HL-60 (cell line): ENCODE measurements around the gene NUSAP1.
"Not testable (repeated sequence)": the region's sequence is repeated elsewhere in the genome, so short reads cannot be mapped to it uniquely, and the experiment has no call there.

Experiments
- DNase-seq, 2 experiments: peaks; one replicate each; pipeline ENCODE4 v3.0.0-alpha.2; 2010 to 2020; ENCODE audit warnings: low read depth in 1 of 2, low spot score in 1 of 2
- H3K27ac ChIP-seq: fragments of 250-450 bp; sonication (Bioruptor Pico); replicated peaks from 2 replicates; pipeline ENCODE4 v1.5.1; 2020; ENCODE audit warnings: mild to moderate bottlenecking, moderate library complexity
- H3K27me3 ChIP-seq: fragments of 250-450 bp; sonication (Bioruptor Pico); 2 replicates; pipeline ENCODE4 v1.5.1; 2021; ENCODE audit warnings: mild to moderate bottlenecking, moderate library complexity; ENCODE audit not compliant: insufficient read depth, poor library complexity, severe bottlenecking
- H3K4me3 ChIP-seq: replicated peaks from 2 replicates; pipeline ENCODE4 v1.5.1; 2011; ENCODE audit warnings: mild to moderate bottlenecking, control low read depth, low read length; ENCODE audit not compliant: insufficient read depth
- GABPA ChIP-seq: IDR thresholded peaks from 2 replicates; pipeline ENCODE4 v1.6.1; 2012; ENCODE audit warnings: low read depth
- POLR2AphosphoS5 ChIP-seq: IDR thresholded peaks from 2 replicates; pipeline ENCODE4 v1.6.1; 2012; ENCODE audit warnings: low read depth
- SPI1 ChIP-seq: IDR thresholded peaks from 2 replicates; pipeline ENCODE4 v1.6.1; 2012; ENCODE audit warnings: low read depth, mild to moderate bottlenecking, borderline replicate concordance
- TF ChIP-seq, protein P1 (sequence below): IDR thresholded peaks from one replicate; pipeline ENCODE4 v1.5.1; 2011; ENCODE audit warnings: low read length, control low read depth, inconsistent platforms; ENCODE audit not compliant: insufficient read depth
- TF ChIP-seq, protein P2 (sequence below): IDR thresholded peaks from 2 replicates; pipeline ENCODE4 v1.6.1; 2012; ENCODE audit warnings: low read depth; ENCODE audit not compliant: insufficient replicate concordance

The NUSAP1 gene

DNA sequence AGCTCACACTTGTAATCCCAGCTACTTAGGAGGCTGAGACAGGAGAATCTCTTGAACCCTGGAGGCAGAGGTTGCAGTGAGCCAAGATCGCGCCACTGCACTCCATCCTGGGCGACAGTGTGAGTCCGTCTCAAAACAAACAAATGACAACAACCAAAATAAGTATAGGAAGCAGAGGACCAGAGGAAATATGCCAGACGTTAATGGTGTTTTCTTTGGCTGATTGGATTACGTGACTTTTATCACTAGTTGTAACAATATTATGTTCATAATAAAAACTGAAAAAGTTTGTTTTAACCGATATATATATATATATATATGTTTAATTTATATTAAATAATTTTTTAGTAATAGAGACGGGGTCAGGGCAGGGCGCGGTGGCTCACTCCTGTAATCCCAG lies 21.7 kb downstream of the NUSAP1 start:
- DNase-seq, result no peak
- no peak overlapping the region for H3K4me3 ChIP-seq
- TF ChIP-seq, protein P1, sequence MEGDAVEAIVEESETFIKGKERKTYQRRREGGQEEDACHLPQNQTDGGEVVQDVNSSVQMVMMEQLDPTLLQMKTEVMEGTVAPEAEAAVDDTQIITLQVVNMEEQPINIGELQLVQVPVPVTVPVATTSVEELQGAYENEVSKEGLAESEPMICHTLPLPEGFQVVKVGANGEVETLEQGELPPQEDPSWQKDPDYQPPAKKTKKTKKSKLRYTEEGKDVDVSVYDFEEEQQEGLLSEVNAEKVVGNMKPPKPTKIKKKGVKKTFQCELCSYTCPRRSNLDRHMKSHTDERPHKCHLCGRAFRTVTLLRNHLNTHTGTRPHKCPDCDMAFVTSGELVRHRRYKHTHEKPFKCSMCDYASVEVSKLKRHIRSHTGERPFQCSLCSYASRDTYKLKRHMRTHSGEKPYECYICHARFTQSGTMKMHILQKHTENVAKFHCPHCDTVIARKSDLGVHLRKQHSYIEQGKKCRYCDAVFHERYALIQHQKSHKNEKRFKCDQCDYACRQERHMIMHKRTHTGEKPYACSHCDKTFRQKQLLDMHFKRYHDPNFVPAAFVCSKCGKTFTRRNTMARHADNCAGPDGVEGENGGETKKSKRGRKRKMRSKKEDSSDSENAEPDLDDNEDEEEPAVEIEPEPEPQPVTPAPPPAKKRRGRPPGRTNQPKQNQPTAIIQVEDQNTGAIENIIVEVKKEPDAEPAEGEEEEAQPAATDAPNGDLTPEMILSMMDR, result no peak
- TF ChIP-seq GABPA (no peak), SPI1 (no peak), POLR2AphosphoS5 (no peak)
- TF ChIP-seq, protein P2, sequence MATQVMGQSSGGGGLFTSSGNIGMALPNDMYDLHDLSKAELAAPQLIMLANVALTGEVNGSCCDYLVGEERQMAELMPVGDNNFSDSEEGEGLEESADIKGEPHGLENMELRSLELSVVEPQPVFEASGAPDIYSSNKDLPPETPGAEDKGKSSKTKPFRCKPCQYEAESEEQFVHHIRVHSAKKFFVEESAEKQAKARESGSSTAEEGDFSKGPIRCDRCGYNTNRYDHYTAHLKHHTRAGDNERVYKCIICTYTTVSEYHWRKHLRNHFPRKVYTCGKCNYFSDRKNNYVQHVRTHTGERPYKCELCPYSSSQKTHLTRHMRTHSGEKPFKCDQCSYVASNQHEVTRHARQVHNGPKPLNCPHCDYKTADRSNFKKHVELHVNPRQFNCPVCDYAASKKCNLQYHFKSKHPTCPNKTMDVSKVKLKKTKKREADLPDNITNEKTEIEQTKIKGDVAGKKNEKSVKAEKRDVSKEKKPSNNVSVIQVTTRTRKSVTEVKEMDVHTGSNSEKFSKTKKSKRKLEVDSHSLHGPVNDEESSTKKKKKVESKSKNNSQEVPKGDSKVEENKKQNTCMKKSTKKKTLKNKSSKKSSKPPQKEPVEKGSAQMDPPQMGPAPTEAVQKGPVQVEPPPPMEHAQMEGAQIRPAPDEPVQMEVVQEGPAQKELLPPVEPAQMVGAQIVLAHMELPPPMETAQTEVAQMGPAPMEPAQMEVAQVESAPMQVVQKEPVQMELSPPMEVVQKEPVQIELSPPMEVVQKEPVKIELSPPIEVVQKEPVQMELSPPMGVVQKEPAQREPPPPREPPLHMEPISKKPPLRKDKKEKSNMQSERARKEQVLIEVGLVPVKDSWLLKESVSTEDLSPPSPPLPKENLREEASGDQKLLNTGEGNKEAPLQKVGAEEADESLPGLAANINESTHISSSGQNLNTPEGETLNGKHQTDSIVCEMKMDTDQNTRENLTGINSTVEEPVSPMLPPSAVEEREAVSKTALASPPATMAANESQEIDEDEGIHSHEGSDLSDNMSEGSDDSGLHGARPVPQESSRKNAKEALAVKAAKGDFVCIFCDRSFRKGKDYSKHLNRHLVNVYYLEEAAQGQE, result no peak
- H3K27me3 ChIP-seq, result no peaks in the 10 kb centered on the region
- no peak overlapping the region for H3K27ac ChIP-seq

DNA sequence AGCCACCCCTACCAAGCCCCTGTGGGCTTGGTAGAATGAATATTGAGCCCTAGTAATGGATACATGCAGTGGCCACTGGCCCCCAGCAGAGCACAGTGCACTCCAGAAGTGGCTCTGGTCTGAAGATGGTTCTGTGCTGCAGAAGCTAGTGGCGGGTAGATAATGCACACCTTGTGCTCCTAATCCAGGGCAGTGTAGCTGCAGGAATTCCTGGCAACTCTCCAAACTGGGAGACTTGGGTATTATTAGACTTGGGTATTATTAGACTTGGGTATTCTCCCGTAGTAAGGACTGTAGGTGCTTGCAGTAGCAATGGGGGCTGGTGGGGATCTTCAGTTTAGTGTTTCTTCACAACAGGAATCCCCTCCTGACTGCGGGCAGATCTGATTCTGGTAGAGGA lies 34.7 kb downstream of the NUSAP1 start:
- DNase-seq, result no peak
- TF ChIP-seq, protein P1, result no peak
- no peak for TF ChIP-seq SPI1
- TF ChIP-seq, protein P2, result no peak
- TF ChIP-seq POLR2AphosphoS5, result no peak
- TF ChIP-seq GABPA, result no peak
- Histone ChIP-seq H3K4me3 (no peak overlapping the region), H3K27me3 (no peaks in the 10 kb centered on the region), H3K27ac (no peak overlapping the region)

DNA sequence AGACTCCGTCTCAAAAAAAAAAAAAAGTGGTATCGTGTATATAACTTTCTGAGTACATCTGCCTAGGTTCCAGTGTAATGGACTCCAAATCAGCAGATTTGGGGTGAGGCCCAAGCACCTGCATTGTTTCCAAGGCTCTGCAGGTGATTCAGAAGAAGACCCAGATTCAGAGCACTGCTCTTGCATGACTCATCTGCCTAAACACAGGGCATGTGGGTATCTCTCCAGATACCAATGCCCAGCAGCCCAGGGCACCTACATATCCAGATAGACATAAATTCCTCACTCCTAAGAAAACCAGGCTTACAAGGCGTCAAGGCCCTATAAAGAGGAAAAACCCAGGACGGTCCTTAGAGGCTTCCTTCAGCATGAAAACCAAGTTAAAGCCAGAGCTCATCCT lies 45.3 kb downstream of the NUSAP1 start:
- H3K27me3 ChIP-seq, result no peaks in the 10 kb centered on the region
- H3K4me3 ChIP-seq, result no peak overlapping the region
- no peak for TF ChIP-seq GABPA
- TF ChIP-seq SPI1, result no peak
- TF ChIP-seq, protein P2, result no peak
- no peak for TF ChIP-seq POLR2AphosphoS5
- TF ChIP-seq, protein P1, result no peak
- DNase-seq, result no peak
- H3K27ac ChIP-seq, result no peak overlapping the region

DNA sequence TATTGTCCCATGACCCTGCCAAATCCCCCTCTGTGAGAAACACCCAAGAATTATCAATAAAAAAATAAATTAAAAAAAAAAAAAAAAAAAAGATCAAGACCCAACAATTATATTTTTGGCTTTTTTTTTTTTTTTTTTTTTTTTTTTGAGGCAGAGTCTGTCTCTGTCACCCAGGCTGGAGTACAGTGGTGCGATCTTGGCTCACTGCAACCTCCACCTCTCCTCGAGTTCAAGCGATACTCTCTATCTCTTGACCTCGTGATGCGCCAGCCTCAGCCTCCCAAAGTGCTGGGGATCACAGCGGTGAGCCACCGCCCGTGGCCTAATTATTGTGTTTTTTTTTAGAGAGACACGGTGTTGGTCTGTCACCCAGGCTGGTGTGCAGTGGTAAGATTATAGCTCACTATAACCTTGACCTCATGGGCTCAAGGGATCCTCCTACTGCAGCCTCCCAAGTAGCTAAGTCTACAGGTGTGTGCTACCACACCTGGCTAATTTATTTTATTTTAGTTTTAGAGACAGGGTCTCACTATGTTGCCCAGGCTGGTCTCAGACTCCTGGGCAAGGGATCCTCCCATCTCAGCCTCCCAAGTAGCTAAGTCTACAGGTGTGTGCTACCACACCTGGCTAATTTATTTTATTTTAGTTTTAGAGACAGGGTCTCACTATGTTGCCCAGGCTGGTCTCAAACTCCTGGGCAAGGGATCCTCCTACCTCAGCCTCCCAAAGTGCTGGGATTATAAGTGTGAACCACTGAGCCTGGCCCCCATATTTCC lies 51.5 kb downstream of the NUSAP1 start:
- H3K27me3 ChIP-seq, DNase-seq, H3K27ac ChIP-seq, H3K4me3 ChIP-seq: not testable (repeated sequence)
